Measurements from ENCODE around the gene ZSCAN10.
A peak's percentile ranks its signal among the peaks of the same experiment; 100 is the strongest.

ZSCAN10 gene

GRCh38 chr16:3127745-3128144, 28.7 kb upstream of the ZSCAN10 start:
- no peak for DNase-seq (ENCODE audit: low read depth in 1 of 2, low spot score in 1 of 2)
- no peak for TF ChIP-seq JUND (IDR thresholded peaks at IDR 0.05; ENCODE audit: low read depth)
- in situ Hi-C loops (cut with HindIII; ENCODE audit: low pct_unique_long_range_greater_than_20kb, low sequenced_read_pairs), result no loop called here

GRCh38 chr16:3123986-3124886, 25.1 kb upstream of the ZSCAN10 start:
- DNase-seq (ENCODE audit: low read depth in 1 of 2, low spot score in 1 of 2), result peak; percentile 87 to 97
- TF ChIP-seq JUND (IDR thresholded peaks at IDR 0.05; ENCODE audit: low read depth), result no peak
- in situ Hi-C loops (cut with HindIII; ENCODE audit: low pct_unique_long_range_greater_than_20kb, low sequenced_read_pairs), result no loop called here

DNA sequence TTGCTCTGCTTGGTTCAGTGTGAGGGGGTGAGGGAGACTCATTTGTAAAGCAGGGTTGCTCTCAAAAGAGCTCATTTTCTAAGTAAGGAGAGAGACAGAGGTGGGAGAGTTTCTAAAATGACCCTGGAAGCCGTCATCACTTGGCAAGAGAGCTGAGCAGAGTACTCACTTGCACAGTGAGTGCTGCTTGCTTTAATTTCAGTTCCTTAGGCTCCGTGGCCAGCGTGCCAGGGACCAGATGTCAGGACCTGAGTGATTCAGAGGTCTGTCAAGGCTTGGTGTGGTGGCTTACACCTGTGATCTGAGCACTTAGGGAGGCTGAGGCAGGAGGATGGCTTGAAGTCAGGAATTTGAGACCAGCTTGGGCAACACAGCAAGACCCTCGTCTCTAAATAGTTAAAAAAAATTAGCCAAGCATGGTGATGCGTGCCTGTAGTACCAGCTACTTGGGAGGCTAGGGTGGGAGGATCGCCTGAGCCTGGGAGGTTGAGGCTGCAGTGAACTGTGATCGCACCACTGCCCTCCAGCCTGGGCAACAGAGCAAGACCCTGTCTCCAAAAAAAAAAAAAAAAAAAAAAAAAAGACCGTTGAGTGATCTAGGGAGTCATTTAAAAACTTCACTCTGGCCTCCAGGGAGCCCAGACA, 24.0 kb upstream of the ZSCAN10 start:
- no peak for TF ChIP-seq JUND (IDR thresholded peaks at IDR 0.05; ENCODE audit: low read depth)
- in situ Hi-C loops (cut with HindIII; ENCODE audit: low pct_unique_long_range_greater_than_20kb, low sequenced_read_pairs), result no loop called here
- no peak for DNase-seq (ENCODE audit: low read depth in 1 of 2, low spot score in 1 of 2)

GRCh38 chr16:3121851-3122467, 22.9 kb upstream of the ZSCAN10 start:
- no peak for TF ChIP-seq JUND (IDR thresholded peaks at IDR 0.05; ENCODE audit: low read depth)
- no peak for DNase-seq (ENCODE audit: low read depth in 1 of 2, low spot score in 1 of 2)
- in situ Hi-C loops (cut with HindIII; ENCODE audit: low pct_unique_long_range_greater_than_20kb, low sequenced_read_pairs), result no loop called here

DNA sequence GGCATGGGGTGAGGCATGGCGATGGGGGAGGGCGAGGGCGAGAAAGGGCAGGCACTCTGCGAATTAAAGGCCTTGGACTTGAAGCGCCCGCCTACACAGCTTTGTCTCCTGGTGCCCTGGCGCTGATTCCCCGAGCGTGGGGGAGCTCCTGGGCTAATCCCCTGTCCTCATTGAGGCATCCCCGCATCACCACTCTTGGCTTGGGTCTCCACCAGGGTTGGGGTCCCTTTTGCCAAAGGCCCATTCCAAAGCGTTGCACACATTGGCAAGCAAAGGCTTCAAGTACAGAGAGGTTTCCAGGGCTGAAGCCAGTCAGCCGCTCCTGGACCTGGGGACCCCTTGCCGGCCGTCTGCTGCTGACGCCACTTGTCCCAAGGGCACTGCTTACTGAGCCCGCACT, 21.3 kb upstream of the ZSCAN10 start:
- in situ Hi-C loops (cut with HindIII; ENCODE audit: low pct_unique_long_range_greater_than_20kb, low sequenced_read_pairs), result no loop called here
- TF ChIP-seq JUND (IDR thresholded peaks at IDR 0.05; ENCODE audit: low read depth), result no peak
- DNase-seq (ENCODE audit: low read depth in 1 of 2, low spot score in 1 of 2), result no peak

- in situ Hi-C loops (cut with HindIII; ENCODE audit: low pct_unique_long_range_greater_than_20kb, low sequenced_read_pairs), result no loop called here
- TF ChIP-seq JUND (IDR thresholded peaks at IDR 0.05; ENCODE audit: low read depth), result no peak
- DNase-seq (ENCODE audit: low read depth in 1 of 2, low spot score in 1 of 2), result no peak
These were observed 20.8 kb upstream of the ZSCAN10 start for GRCh38 chr16:3119701-3120408.

GRCh38 chr16:3119286-3119685, 20.2 kb upstream of the ZSCAN10 start:
- in situ Hi-C loops (cut with HindIII; ENCODE audit: low pct_unique_long_range_greater_than_20kb, low sequenced_read_pairs), result no loop called here
- no peak for TF ChIP-seq JUND (IDR thresholded peaks at IDR 0.05; ENCODE audit: low read depth)
- no peak for DNase-seq (ENCODE audit: low read depth in 1 of 2, low spot score in 1 of 2)

GRCh38 chr16:3118846-3119245, 19.8 kb upstream of the ZSCAN10 start:
- no peak for DNase-seq (ENCODE audit: low read depth in 1 of 2, low spot score in 1 of 2)
- in situ Hi-C loops (cut with HindIII; ENCODE audit: low pct_unique_long_range_greater_than_20kb, low sequenced_read_pairs), result no loop called here
- TF ChIP-seq JUND (IDR thresholded peaks at IDR 0.05; ENCODE audit: low read depth), result no peak

DNA sequence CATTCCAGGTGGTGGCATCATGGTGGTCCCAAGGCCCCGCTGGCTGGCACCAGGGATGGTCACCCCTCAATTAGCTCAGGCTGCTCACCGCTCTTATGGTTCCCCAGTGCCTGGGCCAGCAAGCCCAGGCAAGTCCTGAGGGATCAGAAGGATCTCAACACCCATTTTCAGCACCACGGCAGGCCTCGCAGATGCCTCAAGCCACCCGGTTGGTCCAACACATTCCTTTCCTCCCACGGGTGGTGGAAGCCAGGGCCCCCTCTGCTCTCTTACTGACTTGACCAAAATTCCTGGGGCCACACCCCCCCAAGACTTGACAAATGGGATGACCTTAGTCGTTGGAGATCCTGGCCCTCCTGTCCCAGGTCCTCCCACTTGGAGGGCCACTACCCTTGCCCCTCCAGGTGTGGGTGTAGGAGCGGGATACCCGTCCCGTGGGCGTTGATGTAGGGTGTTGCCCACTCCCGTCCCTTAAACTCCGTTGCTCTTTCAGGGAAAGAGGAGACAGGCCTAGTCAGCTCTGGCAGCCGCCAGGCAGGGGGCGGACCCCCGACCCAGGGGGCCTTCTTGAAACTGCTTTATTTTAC, 19.2 kb upstream of the ZSCAN10 start:
- no peak for TF ChIP-seq JUND (IDR thresholded peaks at IDR 0.05; ENCODE audit: low read depth)
- in situ Hi-C loops (cut with HindIII; ENCODE audit: low pct_unique_long_range_greater_than_20kb, low sequenced_read_pairs), result no loop called here
- no peak for DNase-seq (ENCODE audit: low read depth in 1 of 2, low spot score in 1 of 2)

DNA sequence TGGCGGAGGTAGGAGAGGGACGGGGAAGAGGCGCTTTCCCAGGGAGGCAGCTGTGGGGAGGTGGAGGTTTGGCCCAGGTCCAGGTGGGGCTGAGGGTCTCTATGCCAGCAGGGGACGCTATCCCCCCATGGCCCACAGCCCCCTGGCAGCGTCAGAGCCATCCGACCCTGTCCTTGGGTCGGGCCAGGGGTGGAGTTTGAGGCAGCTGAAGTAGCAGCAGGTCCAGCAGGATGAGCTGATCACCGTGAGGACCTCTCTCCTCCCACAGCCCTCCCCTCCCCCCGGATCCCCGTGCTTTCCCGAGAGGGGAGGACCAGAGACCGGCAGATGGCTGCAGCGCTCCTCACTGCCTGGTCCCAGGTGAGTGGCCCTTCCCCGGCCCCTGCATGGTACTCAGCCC, 16.5 kb upstream of the ZSCAN10 start:
- in situ Hi-C loops (cut with HindIII; ENCODE audit: low pct_unique_long_range_greater_than_20kb, low sequenced_read_pairs), result no loop called here

GRCh38 chr16:3115003-3115402, 15.9 kb upstream of the ZSCAN10 start:
- in situ Hi-C loops (cut with HindIII; ENCODE audit: low pct_unique_long_range_greater_than_20kb, low sequenced_read_pairs), result no loop called here
- DNase-seq (ENCODE audit: low read depth in 1 of 2, low spot score in 1 of 2), result no peak
- no peak for TF ChIP-seq JUND (IDR thresholded peaks at IDR 0.05; ENCODE audit: low read depth)

More for the DNA sequence above, 16.5 kb upstream of the ZSCAN10 start:
- no peak for DNase-seq (ENCODE audit: low read depth in 1 of 2, low spot score in 1 of 2)
- TF ChIP-seq JUND (IDR thresholded peaks at IDR 0.05; ENCODE audit: low read depth), result no peak

Measured in T47D (cell line).